ENCODE measurements around the gene TMEM17.
"Not testable (repeated sequence)": the region's sequence is repeated elsewhere in the genome, so short reads cannot be mapped to it uniquely, and the experiment has no call there.

TMEM17 gene

DNA sequence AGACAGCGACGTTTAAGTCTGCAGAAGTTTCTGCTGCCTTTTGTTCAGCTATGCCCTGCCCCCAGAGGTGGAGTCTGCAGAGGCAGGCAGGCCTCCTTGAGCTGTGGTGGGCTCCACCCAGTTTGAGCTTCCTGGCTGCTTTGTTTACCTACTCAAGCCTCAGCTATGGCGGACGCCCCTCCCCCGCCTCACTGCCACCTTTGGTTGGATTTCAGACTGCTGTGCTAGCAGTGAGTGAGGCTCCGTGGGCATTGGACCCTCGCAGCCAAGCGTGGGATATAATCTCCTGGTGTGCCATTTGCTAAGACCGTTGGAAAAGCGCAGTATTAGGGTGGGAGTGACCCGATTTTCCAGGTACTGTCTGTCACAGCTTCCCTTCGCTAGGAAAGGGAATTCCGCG lies 15.1 kb upstream of the TMEM17 start:
- H3K4me3 ChIP-seq (ENCODE audit: low read depth, low read length); DNase-seq (ENCODE audit: low read depth): not testable (repeated sequence)

DNA sequence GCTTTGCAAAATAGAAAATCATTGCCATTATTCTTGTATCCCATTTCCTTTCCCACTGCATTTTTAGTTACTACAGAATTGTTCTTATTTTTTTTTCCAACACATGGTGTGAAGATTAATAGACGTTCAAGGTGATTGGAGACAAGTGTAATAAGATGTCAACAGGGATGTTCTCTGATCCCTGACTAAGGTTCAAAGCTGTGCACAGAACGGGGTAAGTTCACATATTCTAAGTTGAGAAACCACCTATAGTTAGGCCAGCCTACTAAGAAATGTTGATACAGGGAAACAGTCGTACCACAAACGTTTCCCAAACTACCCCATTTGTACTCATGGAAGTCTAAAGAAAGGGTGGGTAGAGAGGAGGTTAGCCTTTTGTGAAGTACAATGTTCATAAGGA lies 6.4 kb upstream of the TMEM17 start:
- H3K4me3 ChIP-seq (ENCODE audit: low read depth, low read length), result no peak overlapping the region
- DNase-seq (ENCODE audit: low read depth), result no peak

GRCh38 chr2:62511636-62512035 lies 5.6 kb upstream of the TMEM17 start:
- peak; percentile 23 for DNase-seq (ENCODE audit: low read depth)

GRCh38 chr2:62506421-62506750 lies 391 bp upstream of the TMEM17 start:
- H3K4me3 ChIP-seq (ENCODE audit: low read depth, low read length), result peak overlapping the region; percentile 63
- no peak for DNase-seq (ENCODE audit: low read depth)

More at GRCh38 chr2:62511636-62512035, 5.6 kb upstream of the TMEM17 start:
- H3K4me3 ChIP-seq (ENCODE audit: low read depth, low read length), result no peak overlapping the region

- no peak for DNase-seq (ENCODE audit: low read depth)
- peak overlapping the region; percentile 63 for H3K4me3 ChIP-seq (ENCODE audit: low read depth, low read length)
Observed at GRCh38 chr2:62505109-62505749, 766 bp downstream of the TMEM17 start.

GRCh38 chr2:62504657-62505056 lies 1.3 kb downstream of the TMEM17 start:
- no peak for DNase-seq (ENCODE audit: low read depth)
- H3K4me3 ChIP-seq (ENCODE audit: low read depth, low read length), result no peak overlapping the region

GRCh38 chr2:62501794-62502500 lies 4.0 kb downstream of the TMEM17 start:
- H3K4me3 ChIP-seq (ENCODE audit: low read depth, low read length), result no peak overlapping the region
- peak; percentile 45 for DNase-seq (ENCODE audit: low read depth)

DNA sequence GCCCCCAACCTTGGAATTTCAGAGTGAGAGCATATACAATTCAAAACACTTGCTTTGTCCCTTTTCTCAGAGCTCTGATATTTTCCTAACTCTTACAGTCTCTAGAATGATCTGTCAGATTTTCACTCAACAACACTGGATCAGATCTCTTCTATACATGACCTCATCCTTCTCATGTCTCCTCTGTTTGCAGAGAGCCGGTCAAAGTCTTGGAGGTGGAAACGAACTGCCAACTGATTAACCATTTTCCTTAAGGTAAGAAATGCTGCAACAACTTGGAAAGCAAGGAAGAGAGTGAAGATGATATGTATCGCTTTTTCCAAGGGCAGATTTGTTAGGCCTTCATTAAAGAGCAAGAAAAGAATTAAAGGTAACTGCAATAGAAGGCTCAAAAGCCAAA lies 4.9 kb downstream of the TMEM17 start:
- no peak for DNase-seq (ENCODE audit: low read depth)
- no peak overlapping the region for H3K4me3 ChIP-seq (ENCODE audit: low read depth, low read length)

DNA sequence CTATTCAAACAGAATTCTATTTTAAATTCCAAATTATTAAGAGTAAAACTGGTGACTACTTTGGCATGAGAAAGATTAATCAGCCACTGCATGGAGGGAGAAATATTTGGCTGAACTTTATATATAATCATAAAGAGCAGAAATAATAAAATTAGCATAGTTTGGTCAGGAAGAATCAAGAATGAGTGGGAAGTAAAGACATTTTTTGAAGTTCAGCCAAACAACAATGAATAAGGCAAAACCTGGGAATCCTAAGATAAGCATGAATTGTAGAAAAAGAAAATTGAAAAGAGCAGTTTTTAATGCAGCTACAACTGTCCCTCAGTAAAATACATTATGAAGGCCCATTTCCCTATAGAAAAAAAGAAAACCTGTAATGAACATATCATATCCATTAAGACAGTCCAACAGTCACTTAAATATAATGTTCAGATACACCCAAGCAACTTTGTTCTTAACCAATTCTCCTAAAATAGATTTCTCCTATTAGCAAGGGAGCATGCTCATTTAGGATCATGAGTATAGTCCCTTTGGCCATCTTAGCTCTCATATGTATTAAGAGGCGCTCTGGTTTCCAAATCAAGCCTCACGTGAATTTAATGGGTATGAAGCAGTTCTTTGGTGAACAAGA lies 6.5 kb downstream of the TMEM17 start:
- DNase-seq (ENCODE audit: low read depth), result no peak
- no peak overlapping the region for H3K4me3 ChIP-seq (ENCODE audit: low read depth, low read length)

DNA sequence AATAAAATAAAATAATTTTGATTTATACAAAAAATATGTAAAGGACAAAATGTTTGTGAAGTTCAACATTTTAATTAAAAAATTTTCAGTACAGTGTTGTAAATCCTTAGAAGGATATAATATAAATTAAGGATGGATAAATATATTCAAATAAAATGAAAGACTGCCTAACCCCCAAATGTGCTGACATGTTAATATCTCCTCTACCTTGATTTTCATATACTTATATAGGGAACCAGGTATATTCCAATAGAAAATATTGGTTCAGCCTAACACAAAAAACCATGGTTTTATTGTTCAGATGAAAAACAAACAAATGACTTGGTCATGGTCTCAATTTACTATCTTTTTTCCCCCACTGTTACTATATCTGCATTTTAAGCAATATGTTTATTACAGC lies 7.3 kb downstream of the TMEM17 start:
- DNase-seq (ENCODE audit: low read depth), result no peak
- H3K4me3 ChIP-seq (ENCODE audit: low read depth, low read length), result no peak overlapping the region

- no peak for DNase-seq (ENCODE audit: low read depth)
- H3K4me3 ChIP-seq (ENCODE audit: low read depth, low read length), result no peak overlapping the region
Observed at GRCh38 chr2:62495761-62496160, 10.2 kb downstream of the TMEM17 start.

DNA sequence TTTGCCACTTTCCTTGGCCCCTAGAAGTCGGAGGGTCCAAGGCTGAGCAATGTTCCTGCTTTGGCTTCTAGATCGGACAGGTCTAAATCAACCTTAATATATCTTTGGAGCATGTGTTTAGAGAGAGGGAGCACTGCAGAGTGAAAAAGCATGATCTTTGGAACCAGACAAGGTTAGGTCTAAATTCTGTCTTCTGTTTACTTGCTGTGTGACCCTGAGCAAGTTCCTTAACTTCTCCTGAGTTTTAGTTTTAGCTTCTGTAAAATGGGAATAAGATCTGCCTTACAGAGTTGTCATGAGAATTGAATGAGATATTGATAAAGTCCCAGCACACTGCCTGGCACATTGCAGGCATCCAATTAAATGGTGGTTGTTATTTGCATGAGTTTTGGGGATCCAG lies 13.9 kb downstream of the TMEM17 start:
- DNase-seq (ENCODE audit: low read depth), result no peak
- no peak overlapping the region for H3K4me3 ChIP-seq (ENCODE audit: low read depth, low read length)

GRCh38 chr2:62489702-62490101 lies 16.3 kb downstream of the TMEM17 start:
- H3K4me3 ChIP-seq (ENCODE audit: low read depth, low read length), result no peak overlapping the region
- no peak for DNase-seq (ENCODE audit: low read depth)

- no peak overlapping the region for H3K4me3 ChIP-seq (ENCODE audit: low read depth, low read length)
- no peak for DNase-seq (ENCODE audit: low read depth)
Observed at GRCh38 chr2:62489162-62489561, 16.8 kb downstream of the TMEM17 start.

DNA sequence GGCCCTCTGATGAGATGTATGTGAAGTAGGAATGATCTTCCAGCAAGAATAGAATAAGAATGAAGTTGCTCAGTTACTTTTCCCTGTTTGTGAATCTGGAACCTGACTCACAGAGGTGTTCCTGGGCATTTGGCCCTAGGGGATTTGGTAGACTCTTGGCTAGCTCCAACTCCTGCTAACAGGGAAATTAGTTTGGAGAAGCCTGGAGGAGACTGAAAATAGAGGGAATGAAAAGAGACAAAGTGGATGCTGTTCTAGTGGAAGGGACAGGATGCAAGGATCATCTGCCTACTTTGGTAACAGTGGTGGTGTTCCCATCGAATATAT lies 19.6 kb downstream of the TMEM17 start:
- no peak overlapping the region for H3K4me3 ChIP-seq (ENCODE audit: low read depth, low read length)
- no peak for DNase-seq (ENCODE audit: low read depth)

DNA sequence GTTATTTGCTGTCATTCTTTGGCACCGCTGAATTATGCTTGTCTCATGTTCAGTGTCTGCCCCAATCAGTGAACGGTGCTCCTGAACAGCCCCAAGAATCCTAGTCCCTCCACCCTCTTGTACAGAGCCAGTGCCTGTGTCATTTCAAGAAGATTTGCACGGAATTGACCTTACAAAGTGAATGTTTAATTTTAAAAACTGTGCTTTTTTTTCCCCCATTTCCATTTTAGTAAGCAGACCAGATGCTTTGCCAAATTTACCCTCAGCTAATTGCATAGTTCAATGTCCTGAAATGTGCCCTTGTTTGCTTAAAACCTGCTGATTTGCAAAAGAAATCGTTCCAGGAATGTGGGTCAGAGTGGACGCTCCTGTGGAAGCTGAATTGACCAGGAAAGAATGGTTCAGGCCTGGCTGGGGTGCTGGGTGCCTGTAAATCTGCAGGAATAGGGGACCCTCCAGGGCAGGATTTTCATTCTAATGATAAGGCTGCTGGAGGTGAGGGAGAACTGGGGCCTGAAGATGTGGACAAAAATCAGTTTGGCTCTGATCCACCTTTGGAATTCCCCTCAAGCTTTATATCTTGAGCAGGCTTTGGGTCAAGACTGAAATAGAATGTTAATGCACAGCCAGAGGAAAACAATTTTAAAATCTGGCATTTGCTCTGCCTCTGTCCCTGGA lies 20.1 kb downstream of the TMEM17 start:
- H3K4me3 ChIP-seq (ENCODE audit: low read depth, low read length), result no peak overlapping the region
- DNase-seq (ENCODE audit: low read depth), result no peak

DNA sequence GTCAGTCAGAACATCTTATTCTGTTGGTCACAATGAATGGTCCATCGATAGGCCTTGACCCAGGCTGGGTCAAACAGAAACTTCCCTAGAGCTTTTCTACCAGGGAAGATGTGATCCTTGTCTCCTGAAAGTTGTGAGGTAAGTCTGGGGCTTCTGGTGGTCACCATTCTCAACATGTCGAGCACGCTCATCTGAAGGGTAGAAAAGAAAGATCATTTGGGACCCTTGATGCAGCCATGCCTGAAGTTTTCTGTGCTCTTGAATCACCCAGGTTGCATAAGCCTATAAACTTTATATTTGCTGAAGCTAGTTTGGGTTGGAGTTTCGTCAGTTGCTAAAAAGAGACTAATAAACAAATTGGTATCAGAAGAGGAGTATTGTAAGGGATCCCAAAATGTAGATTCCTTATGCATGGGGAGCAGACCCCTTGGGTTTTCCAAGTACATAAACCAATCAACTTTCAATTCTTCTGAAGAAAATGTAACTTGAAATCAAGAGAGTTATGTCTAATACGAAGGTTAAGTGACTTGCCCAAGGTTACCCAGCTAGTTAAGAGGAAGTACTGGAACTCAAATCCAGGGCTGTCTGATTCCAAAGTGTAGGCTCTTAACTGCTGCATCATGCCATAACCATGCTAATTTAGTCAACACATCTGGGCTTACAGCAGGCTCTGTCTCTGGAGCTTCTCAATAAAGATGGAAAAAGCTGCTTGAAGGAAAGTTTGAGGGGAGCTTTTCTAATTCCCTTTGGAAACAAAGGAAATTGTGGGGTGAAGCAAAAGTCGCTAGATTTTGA lies 23.2 kb downstream of the TMEM17 start:
- no peak overlapping the region for H3K4me3 ChIP-seq (ENCODE audit: low read depth, low read length)
- no peak for DNase-seq (ENCODE audit: low read depth)

- no peak for DNase-seq (ENCODE audit: low read depth)
- H3K4me3 ChIP-seq (ENCODE audit: low read depth, low read length), result no peak overlapping the region
Observed at GRCh38 chr2:62479917-62480316, 26.1 kb downstream of the TMEM17 start.

DNA sequence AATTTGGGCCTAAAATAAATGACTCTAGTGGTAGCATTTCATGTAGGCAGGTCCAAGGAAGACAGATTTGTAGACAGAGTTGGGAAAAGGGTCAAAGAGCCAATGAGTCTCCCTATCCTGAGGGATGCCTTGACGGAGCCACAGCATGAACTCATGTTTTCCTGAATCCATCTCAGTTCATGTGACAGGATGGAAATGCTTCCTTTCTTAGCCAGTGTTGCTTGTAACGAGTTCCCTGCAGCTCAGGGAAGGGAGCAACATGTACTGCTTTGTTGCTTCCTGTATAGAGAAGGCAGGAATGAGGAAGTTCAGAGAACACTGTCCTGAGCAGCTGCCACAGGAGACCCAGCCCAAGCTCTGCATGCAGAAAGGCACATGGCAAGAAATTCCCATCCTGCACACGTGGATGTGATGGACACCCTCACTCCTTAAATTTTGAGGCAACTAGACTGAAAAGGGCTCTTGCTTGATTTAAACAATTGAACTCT lies 27.9 kb downstream of the TMEM17 start:
- DNase-seq (ENCODE audit: low read depth), result no peak
- no peak overlapping the region for H3K4me3 ChIP-seq (ENCODE audit: low read depth, low read length)

DNA sequence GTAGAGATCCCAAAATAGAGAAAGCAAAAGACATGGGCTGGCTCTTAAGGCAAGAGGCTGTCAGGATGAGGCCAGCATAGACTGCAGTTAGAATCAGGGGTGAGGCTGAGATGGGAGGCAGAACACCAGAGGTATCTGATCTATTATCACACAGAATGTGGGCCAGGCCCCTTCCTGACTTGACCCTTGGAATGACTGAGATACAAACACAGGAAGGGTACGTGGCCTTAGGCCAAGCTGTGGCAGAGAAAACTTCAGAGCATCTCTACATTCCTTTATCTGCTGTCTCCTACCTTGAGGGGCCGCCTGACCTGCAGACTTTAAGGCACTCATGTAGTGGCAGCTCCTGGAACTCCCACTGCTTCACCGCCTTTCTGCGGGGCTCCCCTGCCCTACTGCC lies 28.4 kb downstream of the TMEM17 start:
- no peak for DNase-seq (ENCODE audit: low read depth)
- no peak overlapping the region for H3K4me3 ChIP-seq (ENCODE audit: low read depth, low read length)
